HG03039 (cell line): ENCODE measurements around the gene NSUN6.
"Not testable (repeated sequence)": the region's sequence is repeated elsewhere in the genome, so short reads cannot be mapped to it uniquely, and the experiment has no call there.

Experiments used
- ATAC-seq: cut with Tn5 transposase; IDR thresholded peaks from one replicate; pipeline ENCODE4 v1.9.1; 2021; ENCODE audit warnings: mild to moderate bottlenecking, moderate library complexity; ENCODE audit not compliant: unreplicated experiment

The NSUN6 gene

DNA sequence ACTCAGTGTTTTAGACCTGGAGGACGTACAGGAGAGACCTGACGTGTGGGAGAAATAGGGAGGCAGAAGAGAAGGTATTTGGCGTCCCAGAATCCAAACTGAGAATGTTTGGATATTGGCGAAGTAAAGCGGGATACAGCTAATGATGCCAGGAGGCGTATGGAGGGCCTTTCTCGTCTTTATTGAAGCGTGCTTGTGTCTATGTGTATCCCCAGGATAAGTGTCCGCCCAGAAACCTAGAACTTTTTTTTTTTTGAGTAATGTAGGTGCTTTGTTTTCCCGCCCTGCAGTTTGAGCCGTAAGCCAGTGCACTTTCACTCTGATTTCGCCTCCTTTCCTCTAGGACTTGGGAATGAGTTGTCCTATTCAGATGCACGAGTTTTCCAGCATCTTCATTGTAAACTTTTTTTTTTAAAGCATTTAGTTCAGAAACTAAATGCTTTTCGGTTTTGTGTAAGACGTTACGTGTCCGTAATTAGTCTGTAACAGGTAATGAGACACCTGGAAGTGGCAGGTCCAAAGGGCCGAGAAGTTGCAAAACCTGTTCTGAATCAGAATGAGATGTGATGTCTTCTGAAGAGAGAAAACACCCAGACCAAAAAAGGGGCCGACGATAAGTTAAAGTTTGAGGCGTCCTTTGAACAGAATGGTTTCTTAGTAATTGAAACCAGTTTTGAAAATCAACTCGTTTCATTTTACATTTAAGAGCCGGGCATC is 8.6 kb upstream of the NSUN6 start:
- ATAC-seq: peak; percentile 16

DNA sequence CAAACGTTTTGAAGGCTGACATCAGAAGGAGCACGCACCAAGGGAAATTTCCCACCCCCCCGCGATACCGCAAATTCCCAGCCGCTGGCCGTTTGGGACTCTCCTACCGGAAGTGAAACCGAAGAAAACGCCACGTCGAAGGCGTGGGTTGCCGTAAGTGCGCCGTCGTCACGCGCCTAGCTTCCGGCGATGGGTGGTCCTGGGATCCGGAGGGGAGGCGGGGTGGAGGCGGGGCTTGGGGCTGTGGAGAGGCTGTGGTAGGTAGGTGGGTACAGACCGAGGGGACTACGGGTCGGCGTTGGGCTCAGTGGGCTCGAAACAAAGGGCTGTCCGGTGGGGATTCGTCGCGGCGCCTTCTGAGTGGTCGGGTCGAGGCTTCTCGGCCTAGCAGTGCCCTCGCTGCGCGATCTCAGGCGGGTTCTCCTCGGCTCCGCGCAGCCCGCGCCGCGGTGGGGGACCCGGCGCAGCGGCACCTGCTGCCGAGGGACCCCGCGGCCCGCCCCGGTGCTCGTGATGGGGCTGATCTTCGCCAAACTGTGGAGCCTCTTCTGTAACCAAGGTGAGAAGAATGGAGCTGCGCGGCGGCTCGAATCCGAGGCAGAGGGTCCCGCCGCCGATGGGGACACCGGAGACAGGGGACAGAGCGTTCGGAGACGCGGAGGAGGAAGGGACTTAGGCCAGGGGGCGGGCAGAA is 7.9 kb upstream of the NSUN6 start, which contains the start of gene ARL5B:
TSS of gene ARL5B (plus strand) at position 307 of the 694 bp plus-strand sequence. CDS start at position 514, 207 bp downstream.
- peak; percentile 88 for ATAC-seq

DNA sequence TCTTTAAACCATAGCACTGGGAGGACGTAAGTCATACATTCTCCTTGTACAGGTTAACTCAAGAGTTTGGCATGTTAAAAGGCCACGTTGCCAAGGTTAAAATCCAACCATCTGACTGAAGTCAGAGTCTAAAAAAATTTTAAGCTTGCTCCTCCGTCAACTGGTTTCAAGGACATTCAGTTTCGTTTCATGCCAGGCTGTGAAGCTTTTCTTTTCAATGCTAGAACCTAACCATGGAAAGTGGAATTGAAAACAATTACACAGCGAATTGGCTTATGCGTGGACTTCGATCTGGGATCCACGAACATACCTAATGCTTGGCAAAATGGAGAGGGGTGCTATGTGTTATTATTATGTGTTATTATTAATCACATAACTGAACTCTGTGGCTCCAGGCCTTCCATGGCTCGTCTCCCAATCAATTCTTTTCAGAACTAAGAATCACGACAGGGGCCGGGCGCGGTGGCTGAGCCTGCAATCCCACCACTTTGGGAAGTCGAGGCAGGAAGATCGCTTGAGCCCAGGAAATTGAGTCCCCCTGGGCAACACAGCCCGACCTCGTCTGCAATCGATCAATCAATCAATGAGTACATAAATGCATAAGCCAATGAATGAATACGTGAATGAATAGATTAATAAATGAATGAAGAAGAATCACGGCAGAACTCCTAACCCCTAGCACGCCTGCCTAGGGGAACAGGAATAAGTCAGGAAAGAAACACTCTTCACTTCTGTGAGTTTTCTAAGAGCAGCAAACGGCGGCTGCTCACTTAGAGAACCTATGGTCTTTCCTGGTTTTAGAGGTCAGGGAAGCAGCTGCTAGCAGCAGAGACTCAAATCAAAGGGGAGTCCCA is 7.1 kb upstream of the NSUN6 start:
- ATAC-seq: peak; percentile 0

DNA sequence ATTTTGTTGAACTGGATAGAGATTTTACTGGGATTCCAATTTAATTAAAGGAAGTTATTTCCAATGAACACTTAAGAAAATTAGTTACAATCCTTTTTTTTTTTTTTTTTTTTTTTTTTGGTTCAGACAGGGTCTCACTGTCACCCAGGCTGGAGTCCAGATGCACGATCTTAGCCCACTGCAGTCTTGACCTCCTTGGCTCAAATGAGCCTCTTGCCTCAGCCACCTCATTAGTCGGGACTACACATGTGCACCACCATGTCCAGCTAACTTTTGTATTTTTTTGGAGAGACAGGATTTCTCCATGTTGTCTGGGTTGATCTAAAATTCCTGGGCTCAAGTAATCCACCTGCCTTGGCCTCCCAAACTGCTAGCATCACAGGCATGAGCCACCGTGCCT is 5.3 kb upstream of the NSUN6 start:
- ATAC-seq: no peak

DNA sequence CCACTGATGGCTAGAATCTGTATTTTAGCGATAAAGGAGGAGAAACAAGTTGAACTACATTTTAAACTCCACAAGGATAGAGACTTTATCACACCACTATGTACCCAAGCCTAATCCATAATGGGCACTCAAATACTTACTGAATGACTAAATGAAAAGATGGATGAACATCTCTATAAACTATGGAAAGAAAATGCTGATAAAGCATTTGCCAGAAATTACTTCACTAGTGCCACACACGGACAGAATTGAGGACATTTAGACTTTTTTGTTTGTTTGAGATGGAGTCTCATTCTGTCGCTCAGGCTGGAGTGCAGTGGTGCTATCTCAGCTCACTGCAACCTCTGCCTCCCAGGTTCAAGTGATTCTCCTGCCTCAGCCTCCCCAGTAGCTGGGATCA is 1.7 kb upstream of the NSUN6 start:
- ATAC-seq: no peak

DNA sequence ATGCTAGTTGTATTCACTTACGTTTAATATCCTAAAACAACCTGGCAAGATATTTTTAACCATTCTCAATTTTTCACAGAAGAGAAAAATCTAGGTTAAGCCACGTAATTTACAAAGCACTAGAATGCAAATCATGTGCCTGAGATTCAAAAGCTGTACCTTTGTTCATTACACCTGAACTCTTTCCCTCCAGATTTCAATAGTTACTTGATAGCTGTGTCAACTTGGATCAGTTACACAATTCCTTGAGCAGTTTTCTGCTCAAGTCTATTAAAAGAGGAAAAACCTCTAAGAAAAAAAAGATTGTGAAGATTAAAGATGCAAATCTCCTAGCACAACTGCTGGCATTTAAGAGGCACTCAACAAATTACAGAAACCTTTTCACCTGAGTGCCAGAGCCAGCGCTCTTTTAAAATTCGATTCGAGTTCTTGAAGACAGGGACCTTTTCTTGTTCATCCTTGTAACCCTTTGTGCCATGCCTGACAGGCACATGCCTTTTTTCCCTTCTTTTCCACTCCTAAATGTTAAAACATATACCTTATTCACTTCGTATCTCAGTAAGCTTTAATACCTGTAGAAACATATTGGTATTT is 886 bp downstream of the NSUN6 start:
- no peak for ATAC-seq

DNA sequence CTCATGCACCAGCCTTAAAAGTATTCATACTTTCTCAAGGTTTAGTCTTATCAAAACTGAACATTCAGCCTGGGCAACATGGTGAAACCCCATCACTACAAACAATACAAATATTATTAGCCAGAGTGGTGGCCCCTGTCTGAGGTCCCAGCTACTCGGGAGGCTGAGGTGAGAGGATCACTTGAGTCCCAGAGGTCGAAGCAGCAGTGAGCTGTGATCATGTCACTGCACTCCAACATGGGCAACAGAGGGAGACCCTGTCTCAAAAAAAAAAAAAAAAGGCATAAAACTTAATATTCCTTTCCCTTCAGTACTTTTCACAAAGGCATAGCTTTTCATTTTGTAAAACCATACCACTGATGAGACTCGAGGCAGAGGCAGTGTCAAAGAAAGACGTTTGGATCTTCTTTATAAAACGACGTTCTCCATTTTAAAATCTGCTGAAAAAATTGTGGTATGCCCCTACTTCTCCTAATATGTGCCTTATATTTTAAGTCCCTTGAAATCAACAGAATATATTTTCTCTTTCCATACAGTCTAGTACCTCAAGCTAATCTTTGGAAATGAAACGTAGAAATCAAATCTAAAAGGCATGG is 1.9 kb downstream of the NSUN6 start:
- ATAC-seq: no peak

DNA sequence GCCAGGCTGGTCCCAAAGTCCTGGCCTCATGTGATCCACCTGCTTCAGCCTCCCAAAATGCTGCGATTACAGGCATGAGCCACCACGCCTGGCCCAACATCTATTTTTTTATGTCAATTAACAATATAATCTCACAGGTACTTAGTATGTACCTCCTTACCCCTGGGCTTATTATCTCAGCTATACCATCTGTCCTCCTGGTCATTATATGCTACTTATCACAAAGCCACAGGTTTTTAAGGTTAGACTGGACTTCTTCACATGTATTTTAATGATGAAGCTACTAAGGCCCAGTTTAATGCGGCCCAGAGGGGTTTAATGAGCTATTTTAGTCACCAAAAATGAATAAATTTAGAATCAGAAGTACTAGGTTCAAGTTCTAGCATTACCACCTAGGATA is 3.4 kb downstream of the NSUN6 start:
- no peak for ATAC-seq

DNA sequence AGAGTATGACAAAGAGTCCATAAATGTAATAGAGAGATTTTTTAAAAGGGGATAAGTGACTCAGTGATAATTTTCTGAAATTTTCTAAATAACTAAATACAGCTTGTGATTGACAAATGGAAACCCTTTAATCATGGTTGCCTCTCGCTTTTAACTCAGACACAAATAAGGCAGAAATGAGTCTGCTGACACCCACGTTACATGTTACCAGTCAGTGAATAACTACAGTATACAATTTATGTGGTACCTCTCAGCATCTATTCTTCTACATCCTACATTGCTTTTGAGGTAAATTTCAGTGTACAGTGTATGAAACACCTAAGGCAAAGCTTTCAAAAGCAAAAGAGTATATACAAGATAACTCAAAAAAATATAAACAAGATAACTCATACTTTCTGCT is 4.2 kb downstream of the NSUN6 start:
- no peak for ATAC-seq

DNA sequence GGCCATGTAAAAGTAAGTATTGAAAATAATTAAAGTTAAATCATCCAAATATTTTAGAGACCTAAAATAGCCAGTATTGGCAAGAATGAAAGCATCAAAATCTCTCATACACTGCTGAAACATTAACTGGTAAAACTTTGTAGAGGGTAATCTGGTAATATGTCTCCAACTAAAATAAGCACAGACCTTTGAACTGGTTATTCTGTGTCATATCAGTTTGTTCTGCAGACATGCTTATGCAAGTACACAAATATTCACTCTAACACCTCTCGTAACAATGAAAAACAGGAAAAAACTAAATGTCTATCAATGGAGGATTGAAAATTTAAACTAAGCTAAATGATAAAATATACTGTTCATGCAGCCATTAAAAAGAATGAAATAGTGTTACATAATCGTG is 11.7 kb downstream of the NSUN6 start:
- ATAC-seq: not testable (repeated sequence)

DNA sequence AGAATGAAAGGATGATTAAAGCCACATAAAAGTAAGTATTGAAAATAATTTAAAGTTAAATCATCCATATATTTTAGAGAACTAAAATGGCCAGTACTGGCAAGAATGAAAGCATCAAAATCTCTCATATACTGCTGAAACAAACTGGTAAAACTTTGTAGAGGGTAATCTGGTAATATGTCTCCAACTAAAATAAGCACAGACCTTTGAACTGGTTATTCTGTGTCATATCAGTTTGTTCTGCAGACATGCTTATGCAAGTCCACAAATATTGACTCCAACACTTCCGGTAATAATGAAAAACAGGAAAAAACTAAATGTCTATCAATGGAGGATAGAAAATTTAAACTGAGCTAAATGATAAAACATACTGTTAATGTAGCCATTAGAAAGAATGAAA is 14.0 kb downstream of the NSUN6 start:
- not testable (repeated sequence) for ATAC-seq

DNA sequence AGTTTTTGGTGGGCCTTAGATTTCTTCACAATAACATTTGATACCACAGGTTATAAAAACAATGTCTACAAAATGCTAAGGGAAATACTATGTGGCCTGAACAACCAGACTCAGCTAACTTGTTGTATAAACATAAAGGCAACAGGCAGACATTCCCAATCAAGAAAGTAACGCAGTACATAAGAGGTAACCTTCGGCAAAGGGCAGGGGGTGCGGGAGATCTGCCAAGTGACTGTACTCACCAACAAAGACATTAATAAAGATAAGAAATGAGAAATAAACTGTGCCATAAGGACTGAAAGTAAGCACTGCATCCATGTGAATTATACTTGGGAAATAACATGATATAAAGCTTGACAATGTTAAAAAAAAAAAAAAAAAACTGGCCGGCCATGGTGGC is 15.4 kb downstream of the NSUN6 start:
- ATAC-seq: no peak

DNA sequence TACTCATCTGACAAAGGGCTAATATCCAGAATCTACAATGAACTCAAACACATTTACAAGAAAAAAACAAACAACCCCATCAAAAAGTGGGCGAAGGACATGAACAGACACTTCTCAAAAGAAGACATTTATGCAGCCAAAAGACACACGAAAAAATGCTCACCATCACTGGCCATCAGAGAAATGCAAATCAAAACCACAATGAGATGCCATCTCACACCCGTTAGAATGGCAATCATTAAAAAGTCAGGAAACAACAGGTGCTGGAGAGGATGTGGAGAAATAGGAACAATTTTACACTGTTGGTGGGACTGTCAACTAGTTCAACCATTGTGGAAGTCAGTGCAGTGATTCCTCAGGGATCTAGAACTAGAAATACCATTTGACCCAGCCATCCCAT is 18.9 kb downstream of the NSUN6 start:
- not testable (repeated sequence) for ATAC-seq

DNA sequence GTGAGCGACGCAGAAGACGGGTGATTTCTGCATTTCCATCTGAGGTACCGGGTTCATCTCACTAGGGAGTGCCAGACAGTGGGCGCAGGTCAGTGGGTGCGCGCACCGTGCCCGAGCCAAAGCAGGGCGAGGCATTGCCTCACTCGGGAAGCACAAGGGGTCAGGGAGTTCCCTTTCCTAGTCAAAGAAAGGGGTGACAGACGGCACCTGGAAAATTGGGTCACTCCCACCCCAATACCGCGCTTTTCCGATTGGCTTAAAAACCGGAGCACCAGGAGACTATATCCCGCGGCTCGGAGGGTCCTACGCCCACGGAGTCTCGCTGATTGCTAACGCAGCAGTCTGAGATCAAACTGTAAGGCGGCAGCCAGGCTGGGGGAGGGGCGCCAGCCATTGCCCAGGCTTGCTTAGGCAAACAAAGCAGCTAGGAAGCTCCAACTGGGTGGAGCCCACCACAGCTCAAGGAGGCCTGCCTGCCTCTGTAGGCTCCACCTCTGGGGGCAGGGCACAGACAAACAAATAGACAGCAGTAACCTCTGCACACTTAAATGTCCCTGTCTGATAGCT is 23.9 kb downstream of the NSUN6 start:
- ATAC-seq: not testable (repeated sequence)

DNA sequence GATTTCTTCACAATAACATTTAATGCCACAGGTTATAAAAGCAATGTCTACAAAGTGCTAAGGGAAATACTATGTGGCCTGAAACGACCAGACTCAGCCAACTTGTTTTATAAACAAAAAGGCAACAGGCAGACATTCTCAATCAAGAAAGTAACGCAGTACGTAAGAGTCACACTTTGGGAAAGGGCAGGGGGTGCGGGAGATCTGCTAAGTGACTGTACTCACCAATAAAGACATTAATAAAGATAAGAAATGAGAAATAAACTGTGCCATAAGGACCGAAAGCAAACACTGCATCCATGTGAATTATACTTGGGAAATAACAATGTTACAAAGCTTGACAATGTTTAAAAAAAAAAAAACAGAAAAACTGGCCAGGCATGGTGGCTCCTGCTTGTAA is 25.5 kb downstream of the NSUN6 start:
- ATAC-seq: no peak

DNA sequence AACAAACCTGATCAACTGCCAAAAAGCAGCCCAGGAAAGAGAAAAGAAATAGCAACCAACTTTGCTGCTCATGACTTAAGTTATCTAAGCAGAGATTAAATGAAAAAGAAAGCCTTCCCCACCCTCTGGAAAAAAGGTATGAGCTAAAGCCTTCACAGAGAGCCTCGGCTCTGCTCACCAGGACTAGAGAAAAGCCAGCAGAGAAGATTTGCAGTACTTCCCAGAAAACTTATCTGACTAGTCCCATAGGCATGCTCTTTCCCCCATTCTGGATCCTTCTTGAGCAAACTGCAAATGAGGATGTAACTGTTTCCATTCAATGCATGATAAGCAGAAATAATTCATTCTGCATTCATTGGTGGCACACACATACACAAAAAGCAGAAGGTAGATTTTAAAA is 27.7 kb downstream of the NSUN6 start:
- not testable (repeated sequence) for ATAC-seq

DNA sequence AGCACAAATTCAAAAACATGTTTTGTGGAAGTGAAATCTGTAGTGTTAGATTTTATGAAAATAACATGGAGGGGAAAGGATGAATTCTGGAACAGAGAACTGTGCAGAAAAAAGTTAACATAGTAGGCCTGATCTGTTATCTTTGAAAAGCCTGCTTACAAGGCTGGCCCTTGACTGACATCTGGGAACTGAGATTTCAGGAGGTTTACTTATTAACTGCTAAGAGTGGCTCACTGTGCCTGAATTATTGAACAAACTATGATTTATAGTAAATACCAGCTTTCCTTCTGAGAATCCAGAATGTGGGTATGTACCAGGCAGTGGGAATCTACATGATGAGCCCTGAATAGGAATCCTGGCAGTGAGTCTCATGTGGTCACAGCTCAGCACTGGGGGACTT is 30.5 kb downstream of the NSUN6 start:
- no peak for ATAC-seq

DNA sequence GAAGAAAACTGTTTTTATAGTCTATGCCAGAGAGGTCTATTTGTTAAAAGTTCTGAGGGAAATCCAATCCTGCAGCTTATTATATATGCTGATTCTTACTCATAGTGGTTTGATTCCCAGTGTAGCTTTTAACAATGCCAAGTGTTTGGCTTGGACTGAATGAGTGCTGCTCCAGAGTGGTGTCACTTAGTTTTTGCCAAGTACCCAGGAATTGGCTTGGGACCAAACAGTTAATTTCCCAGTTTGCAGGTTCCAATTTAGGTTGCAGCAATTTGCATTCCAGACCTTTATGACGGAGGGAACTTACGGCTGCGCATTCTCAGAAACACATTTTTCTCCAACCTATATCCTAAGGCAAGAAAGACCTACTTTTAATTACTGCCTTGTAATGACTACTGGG is 32.4 kb downstream of the NSUN6 start:
- ATAC-seq: no peak

DNA sequence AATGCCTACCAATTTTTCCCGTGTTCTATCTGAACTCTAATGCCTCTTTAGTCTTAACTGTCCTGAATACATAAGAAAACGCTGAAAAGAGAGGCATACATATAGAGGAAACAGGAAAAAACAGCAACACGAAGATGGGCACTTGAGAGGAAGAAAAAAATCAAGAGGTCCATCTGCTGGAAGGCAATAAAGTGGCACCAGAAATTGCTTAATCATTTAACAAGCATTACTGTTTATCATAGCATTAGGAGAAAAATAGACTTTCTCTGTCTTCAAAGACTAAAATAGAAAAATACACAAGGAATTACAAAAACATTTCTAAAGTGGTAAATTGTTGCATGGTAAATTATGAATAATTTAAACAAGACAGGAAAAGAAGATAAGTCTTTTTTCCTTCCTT is 35.0 kb downstream of the NSUN6 start:
- no peak for ATAC-seq

DNA sequence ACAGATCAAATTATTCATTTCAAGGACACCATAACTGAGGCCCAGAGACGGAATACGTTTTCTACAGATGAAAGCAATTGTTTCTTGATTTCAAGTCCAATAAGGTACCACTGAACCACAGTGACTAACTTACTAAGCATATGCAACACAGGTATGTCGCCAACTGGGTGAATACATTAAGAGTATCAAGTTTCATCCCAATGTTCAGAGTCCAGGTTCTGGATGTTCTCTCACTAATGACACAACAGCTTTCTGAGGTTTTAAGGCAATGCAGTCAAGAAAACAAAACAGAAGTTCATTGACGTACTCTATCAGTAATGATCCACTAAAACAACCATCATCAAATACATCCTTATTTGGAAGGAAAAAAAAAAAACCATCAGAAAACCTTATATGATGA is 35.8 kb downstream of the NSUN6 start:
- ATAC-seq: no peak

DNA sequence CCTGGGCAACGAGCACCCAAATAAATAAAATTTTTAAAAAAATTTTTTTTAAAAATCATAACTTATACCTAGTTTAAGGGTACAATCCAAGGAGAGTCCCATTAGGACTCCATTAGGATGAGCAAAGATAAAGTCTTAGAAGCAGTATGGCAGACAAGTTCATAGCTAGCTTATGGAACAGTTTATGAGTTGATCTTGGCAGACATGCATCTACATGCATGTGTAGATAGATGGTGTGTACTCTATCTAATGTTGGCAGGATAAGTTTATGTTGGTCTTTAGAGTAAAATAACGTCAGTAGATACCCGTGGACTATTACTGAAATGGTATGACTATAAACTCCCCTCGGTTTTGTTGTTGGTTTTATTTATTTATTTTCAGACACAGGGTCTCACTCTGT is 40.2 kb downstream of the NSUN6 start:
- ATAC-seq: no peak
